Panc1 (cell line): ENCODE data around the gene SPARCL1.

Experiments used
- POLR2AphosphoS5 ChIP-seq: IDR thresholded peaks from 2 replicates; pipeline ENCODE4 v1.6.1; 2012; ENCODE audit warnings: mild to moderate bottlenecking, low read depth, low read length, moderate library complexity
- SIN3A ChIP-seq: IDR thresholded peaks from 2 replicates; pipeline ENCODE4 v1.6.1; 2012; ENCODE audit warnings: low read depth, mild to moderate bottlenecking, low read length, moderate library complexity, borderline replicate concordance; ENCODE audit not compliant: insufficient read depth
- TF ChIP-seq, protein P1 (sequence below): fragments of 450-650 bp; IDR thresholded peaks from 2 replicates; pipeline ENCODE4 v1.5.1; 2017; ENCODE audit warnings: mild to moderate bottlenecking
- TF ChIP-seq, protein P2 (sequence below), 2 experiments: IDR thresholded peaks; 2 replicates each; pipeline ENCODE4 v1.6.1; 2011 to 2012; ENCODE audit warnings: low read depth in 2 of 2, control low read depth in 1 of 2, low read length in 1 of 2, mild to moderate bottlenecking in 1 of 2, moderate library complexity in 1 of 2; ENCODE audit not compliant: insufficient read depth in 1 of 2

DNA sequence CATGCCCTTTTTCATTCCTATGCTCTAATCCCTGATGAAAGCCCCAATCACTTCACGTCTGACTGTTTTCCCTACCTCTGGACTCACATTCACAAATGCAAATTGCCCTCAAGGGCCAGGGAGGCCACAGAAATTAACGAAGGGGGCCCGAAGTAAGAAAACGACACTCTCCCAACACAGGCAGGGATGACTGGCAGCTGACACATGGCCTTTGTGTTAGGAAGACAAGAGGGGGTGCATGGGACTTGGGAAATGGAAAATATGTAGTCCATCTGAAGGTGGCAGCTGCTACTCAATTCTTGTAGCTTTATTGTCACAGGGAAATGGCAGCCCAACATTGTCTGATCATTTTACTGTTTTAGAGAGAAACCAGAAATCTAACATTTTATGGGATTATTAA is 12.3 kb upstream of the SPARCL1 start:
- TF ChIP-seq, protein P1, sequence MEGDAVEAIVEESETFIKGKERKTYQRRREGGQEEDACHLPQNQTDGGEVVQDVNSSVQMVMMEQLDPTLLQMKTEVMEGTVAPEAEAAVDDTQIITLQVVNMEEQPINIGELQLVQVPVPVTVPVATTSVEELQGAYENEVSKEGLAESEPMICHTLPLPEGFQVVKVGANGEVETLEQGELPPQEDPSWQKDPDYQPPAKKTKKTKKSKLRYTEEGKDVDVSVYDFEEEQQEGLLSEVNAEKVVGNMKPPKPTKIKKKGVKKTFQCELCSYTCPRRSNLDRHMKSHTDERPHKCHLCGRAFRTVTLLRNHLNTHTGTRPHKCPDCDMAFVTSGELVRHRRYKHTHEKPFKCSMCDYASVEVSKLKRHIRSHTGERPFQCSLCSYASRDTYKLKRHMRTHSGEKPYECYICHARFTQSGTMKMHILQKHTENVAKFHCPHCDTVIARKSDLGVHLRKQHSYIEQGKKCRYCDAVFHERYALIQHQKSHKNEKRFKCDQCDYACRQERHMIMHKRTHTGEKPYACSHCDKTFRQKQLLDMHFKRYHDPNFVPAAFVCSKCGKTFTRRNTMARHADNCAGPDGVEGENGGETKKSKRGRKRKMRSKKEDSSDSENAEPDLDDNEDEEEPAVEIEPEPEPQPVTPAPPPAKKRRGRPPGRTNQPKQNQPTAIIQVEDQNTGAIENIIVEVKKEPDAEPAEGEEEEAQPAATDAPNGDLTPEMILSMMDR, result no peak
- TF ChIP-seq, protein P2, sequence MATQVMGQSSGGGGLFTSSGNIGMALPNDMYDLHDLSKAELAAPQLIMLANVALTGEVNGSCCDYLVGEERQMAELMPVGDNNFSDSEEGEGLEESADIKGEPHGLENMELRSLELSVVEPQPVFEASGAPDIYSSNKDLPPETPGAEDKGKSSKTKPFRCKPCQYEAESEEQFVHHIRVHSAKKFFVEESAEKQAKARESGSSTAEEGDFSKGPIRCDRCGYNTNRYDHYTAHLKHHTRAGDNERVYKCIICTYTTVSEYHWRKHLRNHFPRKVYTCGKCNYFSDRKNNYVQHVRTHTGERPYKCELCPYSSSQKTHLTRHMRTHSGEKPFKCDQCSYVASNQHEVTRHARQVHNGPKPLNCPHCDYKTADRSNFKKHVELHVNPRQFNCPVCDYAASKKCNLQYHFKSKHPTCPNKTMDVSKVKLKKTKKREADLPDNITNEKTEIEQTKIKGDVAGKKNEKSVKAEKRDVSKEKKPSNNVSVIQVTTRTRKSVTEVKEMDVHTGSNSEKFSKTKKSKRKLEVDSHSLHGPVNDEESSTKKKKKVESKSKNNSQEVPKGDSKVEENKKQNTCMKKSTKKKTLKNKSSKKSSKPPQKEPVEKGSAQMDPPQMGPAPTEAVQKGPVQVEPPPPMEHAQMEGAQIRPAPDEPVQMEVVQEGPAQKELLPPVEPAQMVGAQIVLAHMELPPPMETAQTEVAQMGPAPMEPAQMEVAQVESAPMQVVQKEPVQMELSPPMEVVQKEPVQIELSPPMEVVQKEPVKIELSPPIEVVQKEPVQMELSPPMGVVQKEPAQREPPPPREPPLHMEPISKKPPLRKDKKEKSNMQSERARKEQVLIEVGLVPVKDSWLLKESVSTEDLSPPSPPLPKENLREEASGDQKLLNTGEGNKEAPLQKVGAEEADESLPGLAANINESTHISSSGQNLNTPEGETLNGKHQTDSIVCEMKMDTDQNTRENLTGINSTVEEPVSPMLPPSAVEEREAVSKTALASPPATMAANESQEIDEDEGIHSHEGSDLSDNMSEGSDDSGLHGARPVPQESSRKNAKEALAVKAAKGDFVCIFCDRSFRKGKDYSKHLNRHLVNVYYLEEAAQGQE (IDR thresholded peaks at IDR 0.05; ENCODE audit: insufficient read depth in 1 of 2, low read depth in 2 of 2, low read length in 1 of 2), result no peak
- no peak for TF ChIP-seq POLR2AphosphoS5
- no peak for TF ChIP-seq SIN3A
